Astrocyte (in vitro differentiated cells and primary cell): ENCODE measurements around the gene SLC25A13.

Source experiments
- EZH2 ChIP-seq: IDR thresholded peaks from 2 replicates; pipeline ENCODE4 v1.6.1; 2012; ENCODE audit warnings: mild to moderate bottlenecking, low read length, inconsistent platforms; ENCODE audit not compliant: insufficient read depth
- TF ChIP-seq, protein P1 (sequence below): IDR thresholded peaks from 2 replicates; pipeline ENCODE4 v1.5.1; 2011; ENCODE audit warnings: low read depth, mild to moderate bottlenecking, inconsistent platforms, low read length, moderate library complexity; ENCODE audit not compliant: insufficient read depth

DNA sequence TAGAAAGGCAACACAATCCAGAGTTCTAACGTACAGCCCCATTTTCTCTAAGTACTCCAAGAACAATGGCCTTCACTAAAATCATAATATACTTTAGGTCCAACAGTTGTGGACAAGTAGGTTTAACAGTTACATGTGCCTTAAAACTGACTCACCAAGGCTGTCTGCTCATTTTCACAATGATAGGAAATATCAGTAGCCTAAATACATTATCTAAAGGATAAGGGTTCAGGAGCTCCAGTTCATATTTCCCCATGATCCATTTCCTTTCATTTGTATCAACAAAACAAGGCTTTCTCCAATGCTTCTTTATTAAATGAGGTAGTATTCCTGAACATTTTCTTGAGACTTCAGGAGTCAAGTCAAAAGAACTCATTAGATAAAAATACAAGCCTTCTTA is 164.0 kb downstream of the SLC25A13 start:
- TF ChIP-seq, protein P1, sequence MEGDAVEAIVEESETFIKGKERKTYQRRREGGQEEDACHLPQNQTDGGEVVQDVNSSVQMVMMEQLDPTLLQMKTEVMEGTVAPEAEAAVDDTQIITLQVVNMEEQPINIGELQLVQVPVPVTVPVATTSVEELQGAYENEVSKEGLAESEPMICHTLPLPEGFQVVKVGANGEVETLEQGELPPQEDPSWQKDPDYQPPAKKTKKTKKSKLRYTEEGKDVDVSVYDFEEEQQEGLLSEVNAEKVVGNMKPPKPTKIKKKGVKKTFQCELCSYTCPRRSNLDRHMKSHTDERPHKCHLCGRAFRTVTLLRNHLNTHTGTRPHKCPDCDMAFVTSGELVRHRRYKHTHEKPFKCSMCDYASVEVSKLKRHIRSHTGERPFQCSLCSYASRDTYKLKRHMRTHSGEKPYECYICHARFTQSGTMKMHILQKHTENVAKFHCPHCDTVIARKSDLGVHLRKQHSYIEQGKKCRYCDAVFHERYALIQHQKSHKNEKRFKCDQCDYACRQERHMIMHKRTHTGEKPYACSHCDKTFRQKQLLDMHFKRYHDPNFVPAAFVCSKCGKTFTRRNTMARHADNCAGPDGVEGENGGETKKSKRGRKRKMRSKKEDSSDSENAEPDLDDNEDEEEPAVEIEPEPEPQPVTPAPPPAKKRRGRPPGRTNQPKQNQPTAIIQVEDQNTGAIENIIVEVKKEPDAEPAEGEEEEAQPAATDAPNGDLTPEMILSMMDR, result no peak
- TF ChIP-seq EZH2, result no peak
